ENCODE data around the gene COLEC11.
A peak's percentile ranks its signal among the peaks of the same experiment; 100 is the strongest.
"Not testable (repeated sequence)": the region's sequence is repeated elsewhere in the genome, so short reads cannot be mapped to it uniquely, and the experiment has no call there.

Gene COLEC11

GRCh38 chr2:3594493-3595281 lies at the start of gene COLEC11:
COLEC11 (plus strand) TSS chr2:3595112; CDS start chr2:3604341, 9,229 bp downstream.
- no peak for DNase-seq (ENCODE audit: extremely low read depth in 1 of 2, low read depth in 1 of 2)

- DNase-seq (ENCODE audit: extremely low read depth in 1 of 2, low read depth in 1 of 2) = no peak
These were observed 49.0 kb upstream of the COLEC11 start for GRCh38 chr2:3545788-3546478.

- no peak for DNase-seq (ENCODE audit: extremely low read depth in 1 of 2, low read depth in 1 of 2)
These were observed 47.0 kb upstream of the COLEC11 start for GRCh38 chr2:3547915-3548314.

GRCh38 chr2:3553946-3554345 lies 41.0 kb upstream of the COLEC11 start:
- DNase-seq (ENCODE audit: extremely low read depth in 1 of 2, low read depth in 1 of 2) = no peak

- DNase-seq (ENCODE audit: extremely low read depth in 1 of 2, low read depth in 1 of 2) = no peak
These were observed 37.2 kb upstream of the COLEC11 start for GRCh38 chr2:3557639-3558204.

- peak; percentile 97 to 99 for DNase-seq (ENCODE audit: extremely low read depth in 1 of 2, low read depth in 1 of 2)
These were observed 36.5 kb upstream of the COLEC11 start, which contains the start of gene RNASEH1 for GRCh38 chr2:3558205-3559014. RNASEH1 (minus strand) TSS chr2:3558333; CDS start chr2:3558260, 73 bp downstream.

- DNase-seq (ENCODE audit: extremely low read depth in 1 of 2, low read depth in 1 of 2) = no peak
These were observed 31.4 kb upstream of the COLEC11 start for GRCh38 chr2:3563521-3563976.

- DNase-seq (ENCODE audit: extremely low read depth in 1 of 2, low read depth in 1 of 2) = no peak
These were observed 29.8 kb upstream of the COLEC11 start for GRCh38 chr2:3565117-3565516.

- no peak for DNase-seq (ENCODE audit: extremely low read depth in 1 of 2, low read depth in 1 of 2)
These were observed 28.1 kb upstream of the COLEC11 start for GRCh38 chr2:3566806-3567205.

- DNase-seq (ENCODE audit: extremely low read depth in 1 of 2, low read depth in 1 of 2) = not testable (repeated sequence)
These were observed 25.3 kb upstream of the COLEC11 start for GRCh38 chr2:3569656-3570055.

- DNase-seq (ENCODE audit: extremely low read depth in 1 of 2, low read depth in 1 of 2) = no peak
These were observed 23.6 kb upstream of the COLEC11 start for GRCh38 chr2:3571284-3571683.

- no peak for DNase-seq (ENCODE audit: extremely low read depth in 1 of 2, low read depth in 1 of 2)
These were observed 22.3 kb upstream of the COLEC11 start for GRCh38 chr2:3572620-3573019.

- no peak for DNase-seq (ENCODE audit: extremely low read depth in 1 of 2, low read depth in 1 of 2)
These were observed 20.8 kb upstream of the COLEC11 start for GRCh38 chr2:3574155-3574554.

GRCh38 chr2:3575534-3576262 lies 19.2 kb upstream of the COLEC11 start:
- peak in 1 of 2 donors; percentile 10 for DNase-seq (ENCODE audit: extremely low read depth in 1 of 2, low read depth in 1 of 2)

- not testable (repeated sequence) for DNase-seq (ENCODE audit: extremely low read depth in 1 of 2, low read depth in 1 of 2)
These were observed 18.7 kb upstream of the COLEC11 start for GRCh38 chr2:3576263-3576630.

GRCh38 chr2:3578987-3579386 lies 15.9 kb upstream of the COLEC11 start:
- DNase-seq (ENCODE audit: extremely low read depth in 1 of 2, low read depth in 1 of 2) = no peak

- no peak for DNase-seq (ENCODE audit: extremely low read depth in 1 of 2, low read depth in 1 of 2)
These were observed 14.5 kb upstream of the COLEC11 start for GRCh38 chr2:3580449-3580848.

GRCh38 chr2:3581367-3582262 lies 13.3 kb upstream of the COLEC11 start:
- DNase-seq (ENCODE audit: extremely low read depth in 1 of 2, low read depth in 1 of 2) = no peak

- no peak for DNase-seq (ENCODE audit: extremely low read depth in 1 of 2, low read depth in 1 of 2)
These were observed 10.8 kb upstream of the COLEC11 start for GRCh38 chr2:3584076-3584475.
